Measurements from ENCODE around the gene RHBDD1.
"Not testable (repeated sequence)": the region's sequence is repeated elsewhere in the genome, so short reads cannot be mapped to it uniquely, and the experiment has no call there.

RHBDD1 gene

GRCh38 chr2:226799976-226800940 is 35.6 kb upstream of the RHBDD1 start:
- no peak for DNase-seq (ENCODE audit: low read depth in 2 of 2)

- DNase-seq (ENCODE audit: low read depth in 2 of 2) = peak; percentile 33 to 65
Measured at GRCh38 chr2:226800941-226801784, 34.7 kb upstream of the RHBDD1 start.

- no peak for DNase-seq (ENCODE audit: low read depth in 2 of 2)
Measured at GRCh38 chr2:226802573-226802972, 33.3 kb upstream of the RHBDD1 start.

GRCh38 chr2:226803410-226803809 is 32.4 kb upstream of the RHBDD1 start:
- no peak for DNase-seq (ENCODE audit: low read depth in 2 of 2)

GRCh38 chr2:226813148-226813701 is 22.6 kb upstream of the RHBDD1 start:
- DNase-seq (ENCODE audit: low read depth in 2 of 2) = no peak

GRCh38 chr2:226818930-226819329 is 16.9 kb upstream of the RHBDD1 start:
- no peak for DNase-seq (ENCODE audit: low read depth in 2 of 2)

GRCh38 chr2:226825056-226825455 is 10.8 kb upstream of the RHBDD1 start:
- no peak for DNase-seq (ENCODE audit: low read depth in 2 of 2)

- DNase-seq (ENCODE audit: low read depth in 2 of 2) = no peak
Measured at GRCh38 chr2:226828191-226828590, 7.7 kb upstream of the RHBDD1 start.

GRCh38 chr2:226829721-226830631 is 5.9 kb upstream of the RHBDD1 start:
- no peak for DNase-seq (ENCODE audit: low read depth in 2 of 2)

GRCh38 chr2:226831266-226831665 is 4.6 kb upstream of the RHBDD1 start:
- no peak for DNase-seq (ENCODE audit: low read depth in 2 of 2)

- DNase-seq (ENCODE audit: low read depth in 2 of 2) = no peak
Measured at GRCh38 chr2:226832061-226832460, 3.8 kb upstream of the RHBDD1 start.

- DNase-seq (ENCODE audit: low read depth in 2 of 2) = not testable (repeated sequence)
Measured at GRCh38 chr2:226834880-226835279, 974 bp upstream of the RHBDD1 start.

GRCh38 chr2:226835420-226835795 is 446 bp upstream of the RHBDD1 start:
- DNase-seq (ENCODE audit: low read depth in 2 of 2) = no peak

- DNase-seq (ENCODE audit: low read depth in 2 of 2) = no peak
Measured at GRCh38 chr2:226836548-226836885, 663 bp downstream of the RHBDD1 start.

- DNase-seq (ENCODE audit: low read depth in 2 of 2) = no peak
Measured at GRCh38 chr2:226837334-226837733, 1.5 kb downstream of the RHBDD1 start.

GRCh38 chr2:226837787-226838603 is 2.1 kb downstream of the RHBDD1 start:
- no peak for DNase-seq (ENCODE audit: low read depth in 2 of 2)

- DNase-seq (ENCODE audit: low read depth in 2 of 2) = no peak
Measured at GRCh38 chr2:226838722-226839121, 2.9 kb downstream of the RHBDD1 start.

- no peak for DNase-seq (ENCODE audit: low read depth in 2 of 2)
Measured at GRCh38 chr2:226839161-226839560, 3.3 kb downstream of the RHBDD1 start.

- no peak for DNase-seq (ENCODE audit: low read depth in 2 of 2)
Measured at GRCh38 chr2:226839951-226840350, 4.1 kb downstream of the RHBDD1 start.

- DNase-seq (ENCODE audit: low read depth in 2 of 2) = not testable (repeated sequence)
Measured at GRCh38 chr2:226843001-226843400, 7.1 kb downstream of the RHBDD1 start.

Data from stimulated activated CD4-positive, alpha-beta T cell treated with anti-CD3 and anti-CD28 coated beads, Interleukin-1b, Interleukin-23, amount 100 ng/mL, for 1 hour (primary cell).